Ascending aorta (tissue), 2 donors: Measurements from ENCODE around the gene CHST15. TPM values are rescaled to one million over a fixed set of nuclear protein-coding genes. Genes with fewer than 3 reads are reported as not detected.

Source experiments
- DNase-seq, 2 donors: peaks; one replicate each; pipeline ENCODE4 v3.0.0-alpha.2; 2019; ENCODE audit warnings: low spot score in 2 of 2
- H3K27ac ChIP-seq, 2 donors: fragments of 200-600 bp; sonication (generic); one replicate each; pipeline ENCODE4 v1.5.1; 2016 to 2017; ENCODE audit warnings: mild to moderate bottlenecking in 1 of 2
- H3K27me3 ChIP-seq: fragments of 200-600 bp; sonication (generic); one replicate; pipeline ENCODE4 v1.5.1; 2017
- H3K36me3 ChIP-seq, 2 donors: fragments of 200-600 bp; sonication (generic); one replicate each; pipeline ENCODE4 v1.5.1; 2016
- H3K4me1 ChIP-seq, 2 donors: fragments of 200-600 bp; sonication (generic); one replicate each; pipeline ENCODE4 v1.5.1; 2016 to 2017; ENCODE audit warnings: mild to moderate bottlenecking in 1 of 2
- H3K4me3 ChIP-seq, 2 donors: fragments of 200-600 bp; sonication (generic); one replicate each; pipeline ENCODE4 v1.5.1; 2016 to 2017; ENCODE audit warnings: mild to moderate bottlenecking in 1 of 2
- H3K9me3 ChIP-seq, 2 donors: fragments of 200-600 bp; sonication (generic); one replicate each; pipeline ENCODE4 v1.5.1; 2016
- CTCF ChIP-seq, 3 experiments: fragments of 200-600 bp in 2 of 3; fragments of 450-650 bp in 1 of 3; sonication (generic) in 2 of 3; IDR thresholded peaks; one replicate each; pipeline ENCODE4 v1.5.1; 2016 to 2019; ENCODE audit warnings: antibody characterized with exemption in 3 of 3, mild to moderate bottlenecking in 1 of 3, moderate library complexity in 1 of 3
- intact Hi-C: fragments of 100-400 bp; cut with DNase I; formaldehyde crosslinking; loops from one replicate; pipeline ENCODE4 v1.15.1; 2023
- total RNA-seq: library from RNA; depleted of rRNA; stranded (reverse); fragments of >200 nt; gene quantifications from one replicate; pipeline ENCODE4 v1.1.0, GENCODE V29; 2016

The CHST15 gene
- total RNA-seq, 1 donor from 2014 or later, result 20.4 TPM

DNA sequence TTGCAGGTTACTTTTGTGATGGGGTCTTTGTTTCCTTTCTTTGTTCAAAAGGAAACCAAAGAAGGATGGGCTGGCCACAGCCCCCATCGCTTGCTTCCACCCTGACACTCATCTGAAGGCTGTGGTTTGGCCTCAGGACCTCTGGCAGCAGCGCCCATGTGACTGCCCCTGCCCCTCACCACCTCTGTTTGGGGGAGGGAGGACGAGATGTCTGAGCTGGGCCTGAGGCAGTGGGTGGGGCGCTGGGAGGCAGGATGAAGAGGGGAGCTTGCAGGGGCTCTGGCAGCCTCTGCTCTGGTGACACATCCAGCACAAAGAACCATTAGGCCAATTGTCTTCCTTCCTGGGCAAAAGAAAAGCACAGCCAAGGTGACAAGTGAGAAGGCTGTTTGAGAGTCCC lies 15.9 kb upstream of the CHST15 start:
- DNase-seq, result no peak
- Histone ChIP-seq H3K36me3 (no peaks in the 10 kb centered on the region), H3K9me3 (no peaks in the 10 kb centered on the region), H3K27ac (no peak overlapping the region), H3K4me1 (peaks cover 4 to 10% of the 10 kb centered on the region in 2 donors), H3K4me3 (no peak overlapping the region), H3K27me3 (no peaks in the 10 kb centered on the region)
- TF ChIP-seq CTCF (IDR thresholded peaks at IDR 0.05), result no peak
- intact Hi-C loops, result loop anchor here (5.0 kb wide), 1 partner anchor 48 kb away; no protein-coding TSS in a partner anchor

DNA sequence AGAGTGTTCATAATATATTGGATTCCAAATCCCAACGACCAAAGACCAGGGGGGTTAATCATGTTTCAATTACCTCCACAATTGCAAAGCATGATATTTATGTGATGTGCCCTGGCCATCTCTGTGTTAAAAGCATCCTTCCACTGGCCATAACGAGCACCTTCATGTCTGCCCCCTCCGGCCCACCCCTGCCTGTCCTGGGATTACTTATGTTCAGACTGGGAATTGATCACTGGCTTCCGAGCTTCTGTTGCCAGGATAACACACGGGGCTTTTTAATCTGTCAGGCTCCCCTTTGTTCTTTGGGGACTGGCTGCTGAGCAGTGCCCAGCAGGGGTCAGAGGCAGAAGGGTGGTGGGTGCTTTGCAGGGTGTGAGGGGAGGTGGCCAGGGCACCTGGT lies 13.7 kb upstream of the CHST15 start:
- TF ChIP-seq CTCF (IDR thresholded peaks at IDR 0.05), result no peak
- H3K27ac ChIP-seq, result peak overlapping the region in 1 of 2 donors; percentile 54
- H3K4me3 ChIP-seq, result no peak overlapping the region
- intact Hi-C loops, result loop anchor here (5.0 kb wide), 1 partner anchor 50 kb away; no protein-coding TSS in a partner anchor
- H3K27me3 ChIP-seq, result no peaks in the 10 kb centered on the region
- no peak for DNase-seq
- H3K9me3 ChIP-seq, result no peaks in the 10 kb centered on the region
- H3K36me3 ChIP-seq, result no peaks in the 10 kb centered on the region
- H3K4me1 ChIP-seq, result peaks cover 4 to 10% of the 10 kb centered on the region in 2 donors

DNA sequence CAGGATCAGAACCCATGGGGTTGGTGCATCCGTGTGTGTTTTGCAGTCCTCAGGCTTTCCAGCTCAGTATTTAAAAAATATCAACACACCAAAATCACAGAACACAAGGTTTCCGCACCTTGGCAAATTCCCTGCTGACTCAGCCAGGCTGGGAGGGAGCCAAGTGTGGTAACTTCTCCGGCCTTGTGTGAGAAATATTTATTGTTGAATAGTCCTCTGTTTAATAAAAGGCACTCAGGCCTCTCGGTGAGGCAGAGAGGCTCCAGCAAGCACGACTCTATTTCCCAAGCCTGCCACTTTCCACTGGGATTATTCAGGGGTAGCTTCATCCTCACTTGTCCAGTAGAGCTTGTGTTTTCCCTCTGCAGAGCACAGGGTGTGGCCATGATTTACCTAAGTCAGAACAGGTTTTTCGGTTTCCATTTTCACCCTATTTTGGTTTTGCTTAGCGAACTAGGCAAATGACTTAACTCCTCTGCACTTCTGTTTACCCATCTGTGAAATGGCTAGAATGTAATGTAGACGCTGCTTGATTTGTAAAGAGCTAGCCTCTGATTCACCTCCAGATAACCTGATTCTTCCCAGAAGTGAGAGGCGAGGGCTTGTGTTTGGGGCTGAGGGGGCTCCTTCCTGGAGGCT lies 13.0 kb upstream of the CHST15 start:
- Histone ChIP-seq H3K27me3 (no peaks in the 10 kb centered on the region), H3K9me3 (no peaks in the 10 kb centered on the region), H3K27ac (peak overlapping the region; percentile 54 to 58), H3K4me3 (no peak overlapping the region), H3K4me1 (peaks cover 4 to 10% of the 10 kb centered on the region in 2 donors), H3K36me3 (no peaks in the 10 kb centered on the region)
- TF ChIP-seq CTCF (IDR thresholded peaks at IDR 0.05), result no peak
- intact Hi-C loops, result loop anchor here (5.0 kb wide), 1 partner anchor 51 kb away; no protein-coding TSS in a partner anchor
- DNase-seq, result peak in 1 of 2 donors; percentile 88

GRCh38 chr10:124105594-124105993 lies 12.2 kb upstream of the CHST15 start:
- no peaks in the 10 kb centered on the region for H3K9me3 ChIP-seq

GRCh38 chr10:124105045-124105444 lies 11.6 kb upstream of the CHST15 start:
- no peak for DNase-seq
- Histone ChIP-seq H3K27ac (peak overlapping the region; percentile 48 to 58), H3K9me3 (no peaks in the 10 kb centered on the region), H3K4me1 (peaks cover 4 to 10% of the 10 kb centered on the region in 2 donors), H3K4me3 (no peak overlapping the region), H3K27me3 (no peaks in the 10 kb centered on the region), H3K36me3 (no peaks in the 10 kb centered on the region)
- no peak for TF ChIP-seq CTCF (IDR thresholded peaks at IDR 0.05)
- intact Hi-C loops, result loop anchor here (5.0 kb wide), 1 partner anchor 52 kb away; no protein-coding TSS in a partner anchor

More at GRCh38 chr10:124105594-124105993, 12.2 kb upstream of the CHST15 start:
- Histone ChIP-seq H3K36me3 (no peaks in the 10 kb centered on the region), H3K4me3 (no peak overlapping the region), H3K27ac (peak overlapping the region; percentile 48 to 58), H3K27me3 (no peaks in the 10 kb centered on the region), H3K4me1 (peaks cover 4 to 10% of the 10 kb centered on the region in 2 donors)
- no peak for TF ChIP-seq CTCF (IDR thresholded peaks at IDR 0.05)
- no peak for DNase-seq
- intact Hi-C loops, result loop anchor here (5.0 kb wide), 1 partner anchor 52 kb away; no protein-coding TSS in a partner anchor
